Activated B cell treated with CpG ODN at 0.5 μM for 24 hours (primary cell): ENCODE results near the gene CD38. TPM values are rescaled to one million over a fixed set of nuclear protein-coding genes. Genes with fewer than 3 reads are reported as not detected.

Source experiments
- ATAC-seq: fragments of 200-7000 bp; cut with Tn5 transposase; one replicate; pipeline ENCODE4 v1.10.0; 2021; ENCODE audit warnings: low read depth, mild to moderate bottlenecking, moderate library complexity
- CTCF ChIA-PET: fragments of 350-600 bp; sonication (Branson Sonifier 250); formaldehyde crosslinking; loops from one replicate; lab custom pipeline; 2021; ENCODE audit warnings: antibody characterized with exemption; lab: Charles Lee
- POLR2A ChIA-PET: fragments of 350-600 bp; sonication (Branson Sonifier 250); formaldehyde crosslinking; loops from one replicate; lab custom pipeline; 2021; ENCODE audit warnings: antibody characterized with exemption; lab: Charles Lee
- DNase-seq: peaks from one replicate; pipeline ENCODE4 v3.0.0; 2022
- H3K27ac Mint-ChIP-seq: one replicate; pipeline ENCODE4 v1.8.0; 2020; ENCODE audit warnings: mixed read lengths
- H3K27me3 Mint-ChIP-seq: one replicate; pipeline ENCODE4 v1.8.0; 2021; ENCODE audit warnings: mixed read lengths
- H3K36me3 Mint-ChIP-seq: one replicate; pipeline ENCODE4 v1.8.0; 2021; ENCODE audit warnings: low read depth, mixed read lengths
- H3K4me1 Mint-ChIP-seq: one replicate; pipeline ENCODE4 v1.8.0; 2021; ENCODE audit warnings: mixed read lengths
- H3K4me3 Mint-ChIP-seq: one replicate; pipeline ENCODE4 v1.8.0; 2020; ENCODE audit warnings: mild to moderate bottlenecking, mixed read lengths
- H3K9me3 Mint-ChIP-seq: one replicate; pipeline ENCODE4 v1.8.0; 2020; ENCODE audit warnings: mixed read lengths
- intact Hi-C: fragments of 100-400 bp; cut with micrococcal nuclease; formaldehyde crosslinking; loops from one replicate; pipeline ENCODE4 v1.15.1; 2024
- total RNA-seq: library from RNA; stranded (reverse); gene quantifications from 2 replicates; pipeline ENCODE4 v1.2.3, GENCODE V29; 2022
- TF ChIP-seq, protein P1 (sequence below): fragments of 200-600 bp; IDR thresholded peaks from one replicate; pipeline ENCODE4 v1.8.0; 2022; ENCODE audit warnings: antibody characterized with exemption, mild to moderate bottlenecking

The CD38 gene
- total RNA-seq, 1 donor from 2014 or later = 5.8 TPM

DNA sequence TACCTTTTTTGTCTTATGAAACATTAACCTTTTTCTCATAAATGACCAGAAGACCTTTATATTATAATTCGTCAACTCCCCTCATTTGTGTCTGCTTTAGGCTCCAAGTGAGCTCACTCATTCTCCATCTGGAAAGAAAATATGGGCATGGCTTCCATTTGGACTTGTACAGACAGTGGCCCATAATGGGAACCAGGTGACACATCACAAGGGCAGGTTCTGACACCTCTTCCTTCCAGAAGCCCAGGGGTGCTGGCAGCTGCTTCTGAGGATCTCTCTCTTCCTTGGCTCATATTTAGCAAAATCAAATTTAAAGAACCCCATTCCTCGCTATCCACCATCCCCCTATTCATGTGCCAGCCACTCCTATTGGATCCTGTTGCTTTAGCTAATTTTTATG lies 69.6 kb downstream of the CD38 start:
- Mint-ChIP-seq H3K27me3 (no peaks in the 10 kb centered on the region), H3K4me3 (no peak overlapping the region), H3K27ac (no peak overlapping the region), H3K36me3 (peaks cover 8% of the 10 kb centered on the region), H3K4me1 (no peaks in the 10 kb centered on the region), H3K9me3 (no peaks in the 10 kb centered on the region)
- POLR2A ChIA-PET = interaction anchor here (0.6 kb wide), 1 partner anchor 48 kb away, joined by 4 read pairs; no protein-coding TSS in a partner anchor
- intact Hi-C loops = no loop called here
- no peak for DNase-seq
- TF ChIP-seq, protein P1, sequence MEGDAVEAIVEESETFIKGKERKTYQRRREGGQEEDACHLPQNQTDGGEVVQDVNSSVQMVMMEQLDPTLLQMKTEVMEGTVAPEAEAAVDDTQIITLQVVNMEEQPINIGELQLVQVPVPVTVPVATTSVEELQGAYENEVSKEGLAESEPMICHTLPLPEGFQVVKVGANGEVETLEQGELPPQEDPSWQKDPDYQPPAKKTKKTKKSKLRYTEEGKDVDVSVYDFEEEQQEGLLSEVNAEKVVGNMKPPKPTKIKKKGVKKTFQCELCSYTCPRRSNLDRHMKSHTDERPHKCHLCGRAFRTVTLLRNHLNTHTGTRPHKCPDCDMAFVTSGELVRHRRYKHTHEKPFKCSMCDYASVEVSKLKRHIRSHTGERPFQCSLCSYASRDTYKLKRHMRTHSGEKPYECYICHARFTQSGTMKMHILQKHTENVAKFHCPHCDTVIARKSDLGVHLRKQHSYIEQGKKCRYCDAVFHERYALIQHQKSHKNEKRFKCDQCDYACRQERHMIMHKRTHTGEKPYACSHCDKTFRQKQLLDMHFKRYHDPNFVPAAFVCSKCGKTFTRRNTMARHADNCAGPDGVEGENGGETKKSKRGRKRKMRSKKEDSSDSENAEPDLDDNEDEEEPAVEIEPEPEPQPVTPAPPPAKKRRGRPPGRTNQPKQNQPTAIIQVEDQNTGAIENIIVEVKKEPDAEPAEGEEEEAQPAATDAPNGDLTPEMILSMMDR = no peak
- ATAC-seq = no peak
- CTCF ChIA-PET = interaction anchor here (1.2 to 1.6 kb wide), 2 partner anchors 11 to 115 kb away, joined by 3 read pairs; no protein-coding TSS in a partner anchor

DNA sequence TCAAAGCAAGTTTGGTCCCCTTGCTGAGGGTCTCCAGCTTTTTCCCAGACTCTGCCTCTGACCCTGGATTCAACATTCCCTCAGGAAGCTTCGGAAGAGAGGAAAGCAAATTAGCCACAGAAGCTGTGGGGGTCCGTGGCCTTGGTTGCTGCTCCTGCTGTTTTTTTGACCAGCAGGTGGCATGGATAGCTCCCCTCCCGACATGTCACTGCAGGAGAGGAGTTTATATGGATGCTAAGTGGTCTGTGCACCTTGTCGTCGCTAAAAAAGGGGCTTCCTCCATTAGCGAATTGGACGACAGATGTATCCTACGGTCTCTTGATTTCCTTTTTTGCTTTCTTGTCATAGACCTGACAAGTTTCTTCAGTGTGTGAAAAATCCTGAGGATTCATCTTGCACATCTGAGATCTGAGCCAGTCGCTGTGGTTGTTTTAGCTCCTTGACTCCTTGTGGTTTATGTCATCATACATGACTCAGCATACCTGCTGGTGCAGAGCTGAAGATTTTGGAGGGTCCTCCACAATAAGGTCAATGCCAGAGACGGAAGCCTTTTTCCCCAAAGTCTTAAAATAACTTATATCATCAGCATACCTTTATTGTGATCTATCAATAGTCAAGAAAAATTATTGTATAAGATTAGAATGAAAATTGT lies 70.2 kb downstream of the CD38 start:
- Mint-ChIP-seq H3K27me3 (no peaks in the 10 kb centered on the region), H3K27ac (no peak overlapping the region), H3K36me3 (peaks cover 8% of the 10 kb centered on the region), H3K4me1 (no peaks in the 10 kb centered on the region), H3K4me3 (no peak overlapping the region), H3K9me3 (no peaks in the 10 kb centered on the region)
- TF ChIP-seq, protein P1 = no peak
- POLR2A ChIA-PET = no interaction called here
- ATAC-seq (no peak), DNase-seq (no peak)
- CTCF ChIA-PET = interaction anchor here (1.2 to 1.6 kb wide), 2 partner anchors 11 to 116 kb away, joined by 3 read pairs; no protein-coding TSS in a partner anchor
- intact Hi-C loops = no loop called here

DNA sequence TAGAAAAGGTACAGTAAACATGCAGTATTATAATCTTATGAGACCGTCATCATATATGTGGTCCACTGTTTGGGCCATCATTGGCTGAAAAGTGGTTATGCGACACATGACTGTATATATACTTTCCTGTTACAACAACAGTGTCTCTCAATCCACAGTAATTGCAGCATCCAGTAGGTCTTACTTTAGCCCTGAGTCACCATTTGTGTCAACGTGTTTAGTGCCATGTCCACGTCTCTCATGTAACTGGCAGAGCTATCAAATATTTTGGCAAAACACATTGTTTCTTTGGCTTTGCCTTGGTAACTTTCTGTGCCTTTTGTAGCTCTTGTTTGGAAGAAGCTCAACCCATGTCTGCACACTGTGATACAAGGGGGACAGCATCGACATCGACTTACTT lies 73.8 kb downstream of the CD38 start:
- POLR2A ChIA-PET = no interaction called here
- intact Hi-C loops = no loop called here
- no peaks in the 10 kb centered on the region for H3K4me1 Mint-ChIP-seq
- CTCF ChIA-PET = no interaction called here
- no peaks in the 10 kb centered on the region for H3K9me3 Mint-ChIP-seq
- TF ChIP-seq, protein P1 = no peak
- no peak overlapping the region for H3K4me3 Mint-ChIP-seq
- no peaks in the 10 kb centered on the region for H3K27me3 Mint-ChIP-seq
- ATAC-seq = no peak
- H3K27ac Mint-ChIP-seq = no peak overlapping the region
- peaks cover 8% of the 10 kb centered on the region for H3K36me3 Mint-ChIP-seq
- DNase-seq = no peak

DNA sequence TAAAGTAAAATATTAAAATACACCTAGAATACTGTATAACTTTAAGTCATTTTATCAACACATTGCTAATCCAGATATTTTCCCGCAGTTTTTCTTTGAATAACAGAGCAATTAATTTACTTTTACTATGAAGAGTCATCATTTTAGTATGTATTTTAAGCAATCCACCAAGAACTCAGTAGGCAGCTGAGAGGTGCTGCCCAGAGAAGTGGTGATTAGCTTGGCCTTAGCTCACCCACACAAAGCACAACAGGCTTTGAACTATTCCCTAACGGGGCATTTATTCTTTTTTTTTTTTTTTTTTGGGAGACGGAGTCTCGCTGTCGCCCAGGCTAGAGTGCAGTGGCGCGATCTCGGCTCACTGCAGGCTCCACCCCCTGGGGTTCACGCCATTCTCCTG lies 74.4 kb downstream of the CD38 start:
- no peak overlapping the region for H3K4me3 Mint-ChIP-seq
- H3K4me1 Mint-ChIP-seq = no peaks in the 10 kb centered on the region
- H3K27ac Mint-ChIP-seq = no peak overlapping the region
- no peaks in the 10 kb centered on the region for H3K9me3 Mint-ChIP-seq
- DNase-seq (no peak), ATAC-seq (no peak)
- peaks cover 8% of the 10 kb centered on the region for H3K36me3 Mint-ChIP-seq
- TF ChIP-seq, protein P1 = no peak
- CTCF ChIA-PET = no interaction called here
- no peaks in the 10 kb centered on the region for H3K27me3 Mint-ChIP-seq
- intact Hi-C loops = no loop called here
- POLR2A ChIA-PET = no interaction called here

DNA sequence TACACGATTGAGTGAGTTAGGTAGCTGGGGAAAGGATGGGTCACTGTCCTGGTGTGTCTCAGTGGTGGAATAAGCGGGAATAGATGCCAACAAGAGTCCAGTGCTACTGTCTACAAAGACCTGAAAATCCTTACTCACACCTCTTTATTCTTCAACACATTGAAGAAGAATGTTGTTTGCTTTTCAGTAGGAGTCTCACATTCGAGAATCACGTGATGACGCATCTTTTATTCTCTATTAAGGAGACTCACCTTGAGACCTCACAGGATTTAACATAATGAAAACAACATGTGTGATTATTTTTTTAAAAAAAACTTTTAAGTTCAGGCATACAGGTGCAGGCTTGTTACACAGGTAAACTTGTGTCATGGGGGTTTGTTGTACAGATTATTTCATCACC lies 75.2 kb downstream of the CD38 start:
- POLR2A ChIA-PET = no interaction called here
- no peaks in the 10 kb centered on the region for H3K4me1 Mint-ChIP-seq
- H3K9me3 Mint-ChIP-seq = no peaks in the 10 kb centered on the region
- no peak overlapping the region for H3K27ac Mint-ChIP-seq
- DNase-seq = no peak
- CTCF ChIA-PET = no interaction called here
- ATAC-seq = no peak
- H3K4me3 Mint-ChIP-seq = no peak overlapping the region
- TF ChIP-seq, protein P1 = no peak
- H3K27me3 Mint-ChIP-seq = no peaks in the 10 kb centered on the region
- peaks cover 8% of the 10 kb centered on the region for H3K36me3 Mint-ChIP-seq
- intact Hi-C loops = no loop called here
